SK-N-SH treated with all-trans-retinoic acid at 6 μM for 48 hours (cell line): ENCODE results near the gene ATN1.

Source experiments
- ATAC-seq: fragments of 200-7000 bp; cut with Tn5 transposase; 3 replicates; pipeline ENCODE4 v1.9.1; 2020; ENCODE audit warnings: mild to moderate bottlenecking, moderate library complexity
- ARNTL ChIP-seq: fragments of 450-650 bp; formaldehyde crosslinking; IDR thresholded peaks from 2 replicates; pipeline ENCODE4 v1.5.0; 2020; ENCODE audit warnings: low read depth, mild to moderate bottlenecking, moderate library complexity, borderline replicate concordance
- BACH2 ChIP-seq: fragments of 250-450 bp; sonication (Bioruptor Pico); IDR thresholded peaks from 2 replicates; pipeline ENCODE4 v1.9.0; 2021; ENCODE audit warnings: mild to moderate bottlenecking, borderline replicate concordance
- CREB5 ChIP-seq: fragments of 250-450 bp; sonication (Bioruptor Pico); IDR thresholded peaks from 2 replicates; pipeline ENCODE4 v1.5.1; 2020; ENCODE audit warnings: low read depth, mild to moderate bottlenecking, moderate library complexity
- CSDC2 ChIP-seq: fragments of 250-450 bp; sonication (Bioruptor Pico); IDR thresholded peaks from 2 replicates; pipeline ENCODE4 v1.5.0; 2020; ENCODE audit warnings: mild to moderate bottlenecking, moderate library complexity
- CSRNP3 ChIP-seq: fragments of 250-450 bp; sonication (Bioruptor Pico); IDR thresholded peaks from 2 replicates; pipeline ENCODE4 v1.5.1; 2021; ENCODE audit warnings: mild to moderate bottlenecking, moderate library complexity
- ESRRG ChIP-seq: fragments of 250-450 bp; sonication (Bioruptor Pico); IDR thresholded peaks from 2 replicates; pipeline ENCODE4 v1.6.1; 2021; ENCODE audit warnings: mild to moderate bottlenecking
- GLIS3 ChIP-seq: fragments of 250-450 bp; sonication (Bioruptor Pico); IDR thresholded peaks from 2 replicates; pipeline ENCODE4 v1.5.0; 2020; ENCODE audit warnings: mild to moderate bottlenecking, moderate library complexity
- ISL1 ChIP-seq: fragments of 250-450 bp; sonication (Bioruptor Pico); IDR thresholded peaks from 2 replicates; pipeline ENCODE4 v2.1.2; 2022; ENCODE audit warnings: mild to moderate bottlenecking, moderate library complexity
- OSR1 ChIP-seq: fragments of 250-450 bp; sonication (Bioruptor Pico); IDR thresholded peaks from 2 replicates; pipeline ENCODE4 v1.8.0; 2022; ENCODE audit warnings: moderate library complexity, mild to moderate bottlenecking, inconsistent platforms
- PATZ1 ChIP-seq: fragments of 250-450 bp; sonication (Bioruptor Pico); IDR thresholded peaks from 2 replicates; pipeline ENCODE4 v1.8.0; 2020; ENCODE audit warnings: mild to moderate bottlenecking, moderate library complexity, borderline replicate concordance
- POU6F1 ChIP-seq: fragments of 250-450 bp; sonication (Bioruptor Pico); IDR thresholded peaks from 2 replicates; pipeline ENCODE4 v1.8.0; 2021; ENCODE audit warnings: low read depth, mild to moderate bottlenecking, moderate library complexity, borderline replicate concordance
- PPARA ChIP-seq: fragments of 250-450 bp; sonication (Bioruptor Pico); IDR thresholded peaks from 2 replicates; pipeline ENCODE4 v1.5.0; 2020; ENCODE audit warnings: mild to moderate bottlenecking, borderline replicate concordance
- RARB ChIP-seq: fragments of 250-450 bp; sonication (Bioruptor Pico); IDR thresholded peaks from 2 replicates; pipeline ENCODE4 v1.8.0; 2021; ENCODE audit warnings: mild to moderate bottlenecking, moderate library complexity
- TCF4 ChIP-seq: fragments of 250-450 bp; sonication (Bioruptor Pico); IDR thresholded peaks from 2 replicates; pipeline ENCODE4 v1.8.0; 2021; ENCODE audit warnings: mild to moderate bottlenecking, moderate library complexity, borderline replicate concordance
- TOX ChIP-seq: fragments of 250-450 bp; sonication (Bioruptor Pico); IDR thresholded peaks from 2 replicates; pipeline ENCODE4 v1.8.0; 2021; ENCODE audit warnings: mild to moderate bottlenecking, moderate library complexity, borderline replicate concordance
- TSHZ2 ChIP-seq: fragments of 250-450 bp; sonication (Bioruptor Pico); IDR thresholded peaks from 2 replicates; pipeline ENCODE4 v1.5.0; 2020; ENCODE audit warnings: mild to moderate bottlenecking, moderate library complexity
- ZC3H10 ChIP-seq: fragments of 250-450 bp; sonication (Bioruptor Pico); IDR thresholded peaks from 2 replicates; pipeline ENCODE4 v1.5.1; 2021; ENCODE audit warnings: mild to moderate bottlenecking, moderate library complexity
- ZFP3 ChIP-seq: fragments of 250-450 bp; sonication (Bioruptor Pico); IDR thresholded peaks from 2 replicates; pipeline ENCODE4 v1.5.0; 2020; ENCODE audit warnings: mild to moderate bottlenecking, moderate library complexity
- ZFP30 ChIP-seq: fragments of 450-650 bp; formaldehyde crosslinking; IDR thresholded peaks from 2 replicates; pipeline ENCODE4 v1.5.0; 2022; ENCODE audit warnings: mild to moderate bottlenecking, moderate library complexity
- ZNF565 ChIP-seq: fragments of 450-650 bp; formaldehyde crosslinking; conservative IDR thresholded peaks from 2 replicates; pipeline ENCODE4 v1.5.0; 2020; ENCODE audit warnings: low read depth, mild to moderate bottlenecking, moderate library complexity
- ZNF70 ChIP-seq: fragments of 450-650 bp; formaldehyde crosslinking; IDR thresholded peaks from 2 replicates; pipeline ENCODE4 v1.5.0; 2020; ENCODE audit warnings: mild to moderate bottlenecking, moderate library complexity
- ZNF8 ChIP-seq: fragments of 450-650 bp; formaldehyde crosslinking; IDR thresholded peaks from 2 replicates; pipeline ENCODE4 v1.5.0; 2020; ENCODE audit warnings: mild to moderate bottlenecking, moderate library complexity

The ATN1 gene

GRCh38 chr12:6946033-6946919 is 18.5 kb downstream of the ATN1 start:
- TF ChIP-seq PATZ1 (no peak), PPARA (CRISPR knock-in tag) (no peak), CREB5 (CRISPR knock-in tag) (no peak), POU6F1 (CRISPR knock-in tag) (no peak), ZFP3 (CRISPR knock-in tag) (no peak), ZFP30 (no peak), TOX (no peak), TSHZ2 (no peak), CSRNP3 (CRISPR knock-in tag) (no peak), ZNF8 (no peak), ESRRG (CRISPR knock-in tag) (no peak), ISL1 (CRISPR knock-in tag) (no peak), CSDC2 (CRISPR knock-in tag) (no peak), ZC3H10 (CRISPR knock-in tag) (no peak), BACH2 (no peak), ZNF565 (CRISPR knock-in tag) (no peak), GLIS3 (CRISPR knock-in tag) (no peak), OSR1 (CRISPR knock-in tag) (no peak), TCF4 (CRISPR knock-in tag) (no peak), ZNF70 (CRISPR knock-in tag) (no peak)
- no peak for ATAC-seq

GRCh38 chr12:6946920-6947374 is 19.2 kb downstream of the ATN1 start:
- no peak for ATAC-seq
- TF ChIP-seq CSRNP3 (CRISPR knock-in tag), result no peak
- no peak for TF ChIP-seq TOX
- TF ChIP-seq ISL1 (CRISPR knock-in tag), result no peak
- no peak for TF ChIP-seq POU6F1 (CRISPR knock-in tag)
- no peak for TF ChIP-seq ZNF565 (CRISPR knock-in tag)
- no peak for TF ChIP-seq ARNTL (CRISPR knock-in tag)
- no peak for TF ChIP-seq RARB (CRISPR knock-in tag)
- TF ChIP-seq BACH2, result no peak
- no peak for TF ChIP-seq ZC3H10 (CRISPR knock-in tag)
- TF ChIP-seq PATZ1, result no peak
- no peak for TF ChIP-seq ESRRG (CRISPR knock-in tag)
- TF ChIP-seq TCF4 (CRISPR knock-in tag), result no peak
